DMS53 treated with DMSO at 0.1 percent for 48 hours (cell line): Measurements from ENCODE around the gene NCKAP5.

Source experiments
- DNase-seq: peaks from one replicate; lab custom pipeline; 2025; ENCODE audit not compliant: unreplicated experiment; lab: John Stamatoyannopoulos, UW

NCKAP5 gene

DNA sequence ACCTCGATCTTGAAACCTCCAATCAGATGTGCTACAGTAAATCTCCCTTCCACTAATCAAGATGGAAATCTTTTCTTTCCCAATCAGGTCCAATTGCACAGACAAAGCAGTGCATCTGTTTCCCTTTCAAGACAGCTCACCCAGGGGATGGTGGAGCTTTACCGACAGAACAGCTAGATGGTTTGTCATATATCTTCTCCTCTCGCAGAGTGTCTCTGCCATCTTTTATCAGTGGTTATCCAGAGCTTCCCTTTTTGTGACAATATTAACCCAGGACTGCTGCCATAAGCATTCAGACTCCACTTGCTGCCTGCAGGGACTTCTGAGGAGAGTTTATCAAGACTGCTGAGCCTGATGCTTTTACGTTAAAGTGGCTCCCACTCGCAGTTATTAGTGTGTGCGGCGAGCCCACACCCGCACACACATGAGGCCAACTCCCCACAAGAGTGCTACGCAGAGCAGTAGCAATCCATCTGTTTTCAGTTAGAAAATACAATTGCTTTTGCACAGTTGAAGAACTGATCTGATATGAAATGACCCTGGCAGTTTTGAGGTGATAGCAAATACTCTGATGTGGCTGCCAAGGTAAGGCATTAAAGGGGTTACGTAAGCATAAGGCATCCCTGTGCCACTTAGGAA, 398.9 kb downstream of the NCKAP5 start:
- no peak for DNase-seq

DNA sequence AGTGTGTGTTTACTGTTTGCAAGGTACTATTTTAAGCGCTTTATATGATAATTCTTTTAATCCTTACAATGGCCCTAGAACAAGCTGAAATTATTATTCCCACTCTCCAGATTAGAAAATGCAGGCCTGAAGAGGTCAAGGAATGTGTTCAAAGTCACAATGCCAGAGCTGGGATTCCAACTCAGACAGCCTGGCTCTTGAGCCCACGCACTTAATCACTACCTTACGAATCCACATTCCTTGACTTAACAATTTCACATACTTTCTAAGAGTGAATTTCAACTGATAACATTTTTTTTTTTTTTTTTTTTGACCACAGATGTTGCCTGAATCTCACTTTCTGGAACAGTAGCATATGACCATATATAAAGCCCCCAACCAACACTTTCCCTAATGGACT, 400.3 kb downstream of the NCKAP5 start:
- no peak for DNase-seq

DNA sequence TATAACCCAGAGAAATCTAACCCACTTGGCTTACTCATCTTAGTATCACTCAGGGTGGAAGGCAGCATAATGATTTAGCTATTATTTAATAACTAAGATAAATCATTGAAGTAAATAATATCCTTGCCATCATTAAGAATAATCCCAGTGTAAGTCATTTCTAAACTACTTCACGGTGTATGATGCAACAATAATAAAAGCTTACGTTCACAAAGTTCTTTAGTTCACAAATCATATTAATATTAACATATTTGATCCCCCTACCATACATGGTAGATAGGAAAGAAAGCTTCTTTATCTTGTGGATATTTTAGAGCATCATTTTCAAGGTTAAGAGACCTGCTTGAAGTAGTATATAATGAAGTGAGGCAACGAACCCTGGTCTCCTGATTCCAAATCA, 401.0 kb downstream of the NCKAP5 start:
- DNase-seq: no peak

DNA sequence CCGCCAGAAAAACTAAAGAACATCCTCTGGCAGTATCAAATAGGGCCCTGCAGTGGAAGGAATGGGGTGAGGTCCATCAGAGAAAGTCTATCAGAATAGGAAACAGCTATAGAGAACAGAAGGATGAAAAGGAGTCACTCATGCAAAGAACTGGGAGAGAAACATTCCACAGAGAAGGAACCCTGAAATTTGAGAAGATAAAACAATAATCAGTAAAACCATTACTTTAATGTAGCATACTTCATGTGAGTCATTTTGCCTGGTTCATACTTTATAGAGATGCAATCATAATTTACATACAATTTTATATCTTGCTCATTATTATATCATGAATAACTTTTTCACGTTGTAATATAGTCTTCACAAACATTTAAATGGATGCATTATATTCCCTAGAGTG, 402.2 kb downstream of the NCKAP5 start:
- no peak for DNase-seq

DNA sequence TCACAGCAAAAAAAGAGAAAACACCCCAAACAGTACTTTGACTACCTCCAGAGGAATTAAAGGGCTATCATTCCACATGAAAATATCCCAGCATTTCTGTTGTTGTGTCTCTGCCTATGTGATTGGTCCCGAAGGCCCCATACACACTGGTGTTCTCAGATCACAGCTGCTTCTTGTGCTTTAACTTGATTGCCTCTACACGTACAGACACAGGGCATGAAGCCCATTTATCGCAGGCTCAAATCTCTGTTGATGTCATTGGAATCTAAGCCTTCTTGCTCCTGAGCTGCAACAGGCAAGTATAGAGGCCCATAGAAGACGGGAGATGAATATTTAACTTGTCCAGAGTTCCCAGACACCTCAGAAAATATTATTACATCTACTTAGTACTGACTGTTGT, 405.2 kb downstream of the NCKAP5 start:
- DNase-seq: no peak

DNA sequence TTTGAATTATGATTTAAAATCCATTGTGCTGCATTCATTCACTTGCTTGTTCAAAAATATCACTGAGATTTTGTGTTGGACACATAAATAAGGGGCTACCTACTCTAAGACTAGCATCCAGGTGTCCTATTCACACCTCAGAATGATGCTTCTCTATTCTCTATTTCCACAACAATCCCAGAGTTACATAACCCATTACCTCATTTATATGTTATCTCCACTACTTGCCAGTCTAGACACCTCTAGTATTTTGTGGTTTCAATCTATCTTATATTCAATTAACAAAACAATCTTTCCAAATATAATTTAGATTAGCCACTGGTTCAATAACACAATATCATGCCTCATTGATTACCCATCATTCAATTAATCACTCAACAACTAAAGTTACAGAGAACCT, 409.8 kb downstream of the NCKAP5 start:
- DNase-seq: no peak

DNA sequence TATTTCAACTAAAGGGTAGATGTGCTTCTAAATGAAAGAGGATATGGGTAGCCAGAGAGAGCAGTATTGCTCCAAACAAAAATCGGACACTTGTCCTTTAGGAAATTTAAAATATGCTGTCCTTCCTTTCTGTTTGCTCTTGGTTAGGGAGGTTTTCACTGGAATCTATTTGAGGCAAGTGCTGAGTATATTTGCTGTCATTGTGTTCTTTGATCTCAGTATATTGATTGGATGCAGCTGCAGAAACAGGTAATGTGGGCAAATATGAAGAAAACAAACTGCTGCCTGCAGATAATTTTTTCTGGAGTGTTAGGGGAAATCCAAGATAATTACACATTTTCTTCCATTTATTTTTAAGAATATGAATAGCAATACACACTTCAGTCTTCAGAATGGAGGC, 410.2 kb downstream of the NCKAP5 start:
- no peak for DNase-seq

DNA sequence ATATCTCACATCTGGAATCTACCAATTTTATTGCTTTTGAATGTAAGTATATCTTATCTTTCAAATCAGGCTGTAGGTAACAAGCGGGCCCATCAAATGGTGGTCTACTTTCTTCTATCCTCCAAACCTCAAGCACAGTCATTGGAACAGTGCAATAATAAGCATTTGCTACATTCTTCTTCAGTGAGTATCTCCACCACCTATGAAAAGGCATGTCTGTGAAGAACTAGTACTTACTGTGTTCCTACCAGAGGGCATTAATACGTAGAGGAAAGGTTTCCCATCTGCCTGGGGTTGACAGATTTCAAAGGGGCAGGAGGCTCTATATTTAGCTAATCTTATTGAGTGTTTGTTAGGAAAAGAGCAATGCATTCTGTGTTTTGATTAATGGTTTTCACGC, 411.1 kb downstream of the NCKAP5 start:
- DNase-seq: no peak

DNA sequence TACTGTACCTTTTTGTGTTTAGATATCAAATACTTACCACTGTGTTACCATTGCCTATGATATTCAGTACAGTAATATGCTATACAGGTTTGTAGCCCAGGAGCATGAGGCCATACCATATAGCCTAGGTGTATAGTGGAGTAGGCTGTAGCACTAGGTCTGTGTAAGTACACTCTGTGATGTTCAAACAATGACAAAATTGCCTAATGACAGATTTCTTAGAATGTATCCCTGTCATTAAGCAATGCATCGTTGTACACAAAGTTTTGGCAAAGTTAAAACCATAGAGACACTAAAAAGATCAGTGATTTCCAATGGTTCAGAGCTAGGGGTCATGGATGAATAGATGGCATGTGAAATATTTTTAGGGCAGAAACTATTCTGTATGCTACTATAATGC, 415.5 kb downstream of the NCKAP5 start:
- DNase-seq: no peak

DNA sequence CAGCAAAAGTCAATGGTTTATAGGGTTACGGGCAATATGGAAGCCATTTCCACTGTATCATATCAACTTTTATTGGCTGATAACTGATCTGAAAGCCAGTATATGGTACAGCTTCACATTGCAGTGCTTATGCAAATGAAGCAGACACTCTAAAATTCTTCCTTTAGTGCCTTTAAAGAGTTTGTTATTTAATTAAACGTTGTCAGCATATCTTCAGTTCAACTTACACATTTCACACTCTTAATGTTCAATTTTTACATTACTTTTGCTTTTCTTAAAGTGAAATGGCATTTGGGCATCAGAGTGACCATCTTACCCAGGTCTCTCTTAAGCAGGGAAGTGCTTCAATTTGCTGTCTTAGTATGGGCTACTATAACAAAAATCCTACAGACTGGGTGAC, 420.1 kb downstream of the NCKAP5 start:
- DNase-seq: no peak

DNA sequence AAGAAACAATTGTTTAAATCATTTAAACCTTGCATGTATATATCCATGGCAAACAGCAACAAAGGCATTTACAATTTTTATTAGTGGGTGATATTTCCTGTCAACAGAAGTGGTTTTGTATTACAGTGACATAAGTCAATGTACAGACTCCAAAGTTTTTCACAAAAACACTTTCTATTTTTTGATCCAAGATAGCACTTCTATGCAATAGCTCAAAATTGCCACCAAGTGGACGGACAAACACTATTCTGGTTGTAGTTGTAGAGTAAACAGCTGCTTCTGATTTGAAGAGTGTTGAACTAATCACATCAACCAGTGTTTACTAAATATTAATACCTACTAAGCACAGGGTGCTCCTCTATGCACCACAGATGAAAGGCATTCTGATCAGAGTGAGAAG, 421.4 kb downstream of the NCKAP5 start:
- no peak for DNase-seq

DNA sequence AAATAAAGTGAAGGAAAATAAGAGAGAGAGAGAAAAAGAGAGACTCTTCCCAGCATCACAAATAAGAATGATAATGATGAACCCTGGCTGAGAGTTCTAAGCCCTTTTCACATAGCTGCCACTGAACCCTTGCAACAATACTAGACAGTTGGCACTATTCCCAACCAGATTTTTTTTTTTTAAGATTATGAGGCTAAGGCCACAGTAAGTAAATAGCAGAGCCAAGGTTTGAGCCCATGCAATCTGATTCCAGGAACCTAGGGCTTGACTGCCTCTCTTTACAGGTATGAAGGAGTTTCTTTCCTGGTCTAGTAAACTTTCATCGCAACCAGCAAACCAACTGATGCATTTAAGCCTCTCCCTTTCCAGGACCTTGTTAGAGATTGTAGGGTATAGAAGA, 424.6 kb downstream of the NCKAP5 start:
- no peak for DNase-seq

DNA sequence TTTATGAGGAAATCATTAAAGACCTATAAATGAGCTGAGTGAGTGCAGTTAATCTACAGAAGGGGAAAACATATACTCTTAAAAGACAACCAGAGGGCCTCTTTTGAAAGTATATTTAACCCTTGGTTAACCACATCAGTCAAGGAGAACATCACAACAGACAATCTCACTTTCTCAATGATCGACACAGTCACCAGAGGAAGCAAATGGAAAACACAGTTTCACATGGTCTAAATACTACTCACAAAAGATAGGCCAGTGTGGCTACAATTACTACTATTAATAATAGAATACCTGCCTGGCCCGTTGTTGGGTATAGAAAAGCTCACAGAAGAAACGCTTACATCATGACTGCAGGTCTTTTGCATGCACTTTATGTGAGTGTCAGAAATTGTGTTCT, 426.2 kb downstream of the NCKAP5 start:
- no peak for DNase-seq

DNA sequence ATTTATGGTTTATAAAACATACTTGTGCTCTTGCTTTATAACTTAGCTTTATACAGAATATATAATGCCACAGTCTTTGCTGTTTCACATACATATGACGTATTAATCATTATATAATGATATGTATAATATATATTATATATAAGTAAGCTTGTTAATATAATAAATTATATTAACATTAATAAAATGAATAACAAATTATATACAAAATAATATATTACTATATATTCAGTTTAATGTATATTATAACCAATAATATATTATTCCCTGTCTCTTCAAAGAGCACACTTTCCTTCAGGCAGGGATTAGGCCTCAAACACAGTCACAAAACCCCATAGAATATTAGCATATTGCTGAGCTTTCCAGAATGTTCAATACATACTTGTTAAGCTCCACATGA, 427.6 kb downstream of the NCKAP5 start:
- DNase-seq: no peak

DNA sequence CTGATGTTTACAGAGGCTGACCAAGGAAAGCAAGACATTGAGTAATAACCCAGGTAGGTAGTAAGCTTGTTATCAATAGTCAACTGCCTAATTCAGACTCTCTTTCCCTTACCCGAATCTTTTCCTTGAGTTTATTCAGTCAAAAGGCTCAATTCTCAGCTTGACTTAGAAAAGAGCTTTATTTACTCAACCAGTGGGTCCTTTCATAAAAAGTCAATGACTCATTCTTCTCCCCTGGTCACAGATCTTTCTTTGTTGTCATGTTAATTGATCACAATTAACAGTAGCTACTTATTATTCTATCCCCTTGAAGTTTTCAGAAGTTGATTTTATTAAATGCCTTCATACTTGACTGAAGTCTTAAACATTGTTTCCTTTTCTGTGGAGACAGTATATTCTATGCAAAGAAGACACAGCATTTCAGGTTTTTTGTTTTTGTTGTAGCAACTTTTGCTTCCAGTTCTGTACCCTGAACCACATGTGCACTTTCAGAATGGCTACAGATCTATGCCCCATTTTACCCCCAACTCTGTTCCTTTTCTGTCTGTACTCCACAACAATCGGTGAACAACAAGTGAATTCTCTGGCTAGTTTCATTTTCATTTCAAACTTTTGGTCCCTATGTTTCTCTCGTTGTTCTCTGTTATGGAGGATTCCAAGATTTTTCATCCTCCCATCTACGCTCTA, 428.3 kb downstream of the NCKAP5 start:
- DNase-seq: no peak

DNA sequence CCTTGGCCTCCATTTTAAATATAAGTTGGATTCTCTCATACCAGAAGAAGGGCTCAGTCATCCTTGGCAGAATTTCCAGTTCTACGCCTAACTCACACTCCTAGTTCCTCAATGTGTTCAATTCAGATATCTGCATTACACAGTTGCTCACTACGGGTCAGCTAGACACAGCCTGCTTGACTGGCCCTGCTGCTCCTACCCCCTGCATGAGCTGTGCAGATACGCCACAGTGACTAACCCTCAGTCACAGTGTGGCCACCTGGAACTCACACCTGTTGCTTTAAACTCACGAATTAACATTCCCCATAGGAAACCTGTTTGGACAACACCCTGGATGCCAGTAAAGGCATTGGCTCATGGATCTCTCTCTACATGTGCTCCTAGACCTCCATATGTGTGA, 429.6 kb downstream of the NCKAP5 start:
- DNase-seq: no peak

DNA sequence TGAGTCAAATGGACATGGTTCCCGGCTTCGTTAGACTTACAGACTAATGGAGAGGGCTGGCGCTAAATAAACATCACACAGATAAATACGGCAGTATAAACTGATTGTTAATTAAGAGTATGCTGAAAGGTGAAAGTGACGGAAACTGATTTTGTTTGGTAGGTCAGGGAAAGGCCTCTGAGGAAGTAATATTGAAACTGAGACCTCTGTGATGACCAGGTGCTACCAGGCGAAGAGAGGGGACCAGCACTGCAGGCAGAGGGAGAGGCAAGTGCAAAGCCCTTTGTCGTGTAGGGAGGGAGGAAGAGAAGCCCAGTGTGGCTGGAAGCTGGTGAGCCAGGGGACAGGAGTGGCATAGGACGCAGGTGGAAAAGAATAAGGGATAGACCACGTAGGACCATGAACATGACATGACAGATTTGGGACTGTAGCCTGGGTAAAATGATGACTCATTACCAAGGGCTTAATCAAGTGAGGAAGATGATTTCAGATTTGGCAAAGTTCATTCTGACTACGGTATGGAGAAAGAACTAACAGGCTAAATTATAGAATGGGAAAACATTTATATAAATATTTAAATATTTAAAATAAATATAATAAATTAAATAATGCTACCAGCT, 433.1 kb downstream of the NCKAP5 start:
- DNase-seq: no peak

DNA sequence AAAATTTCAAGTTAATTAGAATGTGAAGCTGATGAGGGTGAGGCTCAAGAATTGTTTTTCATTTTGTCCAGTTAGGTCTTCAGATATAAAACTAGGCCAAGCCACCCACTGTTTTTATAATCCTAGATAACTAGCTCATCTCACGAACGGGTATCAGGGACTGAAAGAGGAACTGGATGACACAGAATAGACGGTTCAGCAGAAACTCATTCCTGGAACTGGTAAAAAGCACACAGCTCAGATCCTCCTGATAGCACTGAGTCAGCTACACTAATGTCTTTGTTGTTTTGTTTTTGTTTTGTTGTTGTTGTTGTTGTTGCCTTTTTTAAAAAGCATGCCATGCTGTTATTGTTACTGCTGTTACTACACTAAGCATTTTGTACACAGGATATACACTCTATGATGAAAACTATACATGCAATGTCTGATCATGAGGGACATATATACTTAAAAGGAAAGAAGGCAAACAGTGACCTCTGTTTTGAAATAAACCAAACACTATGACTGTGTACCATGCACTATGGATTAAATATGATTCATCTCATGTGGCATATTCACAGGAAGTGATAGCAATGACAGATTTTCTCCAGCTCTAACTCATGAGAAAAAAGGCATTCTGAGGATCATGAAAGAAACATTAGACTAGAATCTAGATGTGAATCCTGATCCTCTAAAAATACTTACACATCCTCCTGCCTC, 437.6 kb downstream of the NCKAP5 start:
- no peak for DNase-seq

DNA sequence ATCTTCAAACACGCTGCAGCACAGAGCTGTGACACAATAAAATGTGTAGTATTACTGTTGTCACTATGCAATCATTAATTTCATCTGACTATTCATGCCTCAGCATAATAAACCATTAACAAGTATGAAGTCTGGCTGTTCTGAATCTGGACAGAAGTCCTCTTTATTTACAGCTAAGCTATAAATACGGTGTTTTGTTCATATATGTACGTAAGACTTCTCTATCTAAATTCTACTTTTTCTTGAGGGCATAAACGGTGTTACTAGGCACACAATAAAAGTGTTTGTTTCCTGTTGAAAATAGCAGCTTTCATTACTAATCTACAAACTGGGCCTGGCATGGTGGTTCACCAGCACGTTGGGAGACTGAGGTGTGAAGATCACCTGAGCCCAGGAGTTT, 443.8 kb downstream of the NCKAP5 start:
- no peak for DNase-seq

DNA sequence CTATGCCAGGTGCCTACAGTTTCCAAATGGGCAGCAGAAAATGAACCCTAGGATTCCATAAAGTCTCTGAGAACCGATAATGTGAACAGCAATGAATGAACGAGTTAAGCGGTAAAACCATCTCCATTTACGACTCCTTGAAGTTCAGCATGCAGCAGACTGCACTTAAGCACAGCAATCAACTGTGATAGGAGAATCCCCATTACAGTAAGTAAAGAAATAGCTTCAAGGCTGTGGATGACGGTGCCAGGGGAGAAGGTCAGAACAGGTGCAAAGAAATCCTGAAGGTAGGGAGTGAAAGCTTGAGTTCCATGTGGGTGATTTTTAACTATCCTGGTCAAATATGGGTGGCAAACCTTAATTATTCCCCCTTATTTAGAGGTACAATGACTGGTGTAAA, 444.4 kb downstream of the NCKAP5 start:
- no peak for DNase-seq

DNA sequence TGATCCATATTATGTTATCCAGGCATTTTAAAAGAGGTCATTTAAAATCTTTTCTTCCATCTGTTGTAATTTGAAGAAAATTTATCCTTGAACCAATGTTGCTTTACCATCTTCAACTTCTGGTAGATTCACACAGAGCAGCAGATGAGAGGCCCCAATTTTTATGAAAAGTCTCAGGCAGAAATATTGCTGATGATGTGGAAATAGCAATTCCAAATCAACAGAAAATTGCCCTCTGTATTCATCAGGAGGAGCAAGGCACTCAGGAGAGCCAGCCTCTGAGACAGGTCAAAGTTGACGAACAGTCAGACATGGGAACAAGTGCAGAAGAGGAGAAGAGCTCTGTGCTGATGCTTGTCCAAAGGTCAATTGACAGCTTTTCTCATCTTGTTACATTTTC, 444.9 kb downstream of the NCKAP5 start:
- DNase-seq: no peak

DNA sequence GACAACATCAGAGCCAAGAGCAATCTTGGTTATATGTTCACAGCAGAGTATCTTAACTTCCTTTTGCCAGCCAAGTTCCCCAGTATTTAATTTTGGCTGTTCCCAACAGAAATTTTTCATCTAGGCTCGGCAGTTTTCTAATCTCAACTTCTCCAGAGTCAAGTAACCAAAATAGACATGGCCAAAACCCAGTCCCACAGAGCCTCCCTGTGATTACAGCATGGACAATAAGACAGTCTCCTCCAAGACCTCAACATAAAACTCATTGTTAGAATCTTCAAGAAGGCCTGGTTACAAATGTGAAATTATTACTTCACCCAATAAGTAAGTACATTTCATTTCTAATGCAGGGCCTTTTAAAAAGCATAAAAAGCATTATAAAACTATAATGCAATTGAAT, 445.7 kb downstream of the NCKAP5 start:
- no peak for DNase-seq
